NCI-H146 (cell line): Measurements from ENCODE around the gene COL4A2.

Source experiments
- DNase-seq: peaks from one replicate; lab custom pipeline; 2025; lab: John Stamatoyannopoulos, UW

COL4A2 gene

GRCh38 chr13:110322126-110322827 lies 15.2 kb downstream of the COL4A2 start:
- DNase-seq: no peak

- DNase-seq: no peak
These were observed 15.7 kb downstream of the COL4A2 start for GRCh38 chr13:110322828-110323171.

GRCh38 chr13:110323172-110323891 lies 16.2 kb downstream of the COL4A2 start:
- no peak for DNase-seq

- no peak for DNase-seq
These were observed 17.1 kb downstream of the COL4A2 start for GRCh38 chr13:110324026-110324749.

GRCh38 chr13:110326263-110326904 lies 19.3 kb downstream of the COL4A2 start:
- no peak for DNase-seq

GRCh38 chr13:110327051-110327721 lies 20.1 kb downstream of the COL4A2 start:
- DNase-seq: no peak

GRCh38 chr13:110328573-110328972 lies 21.5 kb downstream of the COL4A2 start:
- DNase-seq: no peak

GRCh38 chr13:110329258-110329657 lies 22.2 kb downstream of the COL4A2 start:
- DNase-seq: no peak

- no peak for DNase-seq
These were observed 22.8 kb downstream of the COL4A2 start for GRCh38 chr13:110329798-110330461.

- no peak for DNase-seq
These were observed 23.5 kb downstream of the COL4A2 start for GRCh38 chr13:110330491-110331011.

- no peak for DNase-seq
These were observed 24.3 kb downstream of the COL4A2 start for GRCh38 chr13:110331362-110331761.

- DNase-seq: no peak
These were observed 25.7 kb downstream of the COL4A2 start for GRCh38 chr13:110332750-110333149.

GRCh38 chr13:110333837-110334236 lies 26.8 kb downstream of the COL4A2 start:
- DNase-seq: no peak

GRCh38 chr13:110334256-110334655 lies 27.2 kb downstream of the COL4A2 start:
- DNase-seq: no peak

GRCh38 chr13:110334841-110335490 lies 27.9 kb downstream of the COL4A2 start:
- no peak for DNase-seq

- no peak for DNase-seq
These were observed 29.0 kb downstream of the COL4A2 start for GRCh38 chr13:110336108-110336507.

GRCh38 chr13:110336681-110337080 lies 29.6 kb downstream of the COL4A2 start:
- DNase-seq: no peak

- no peak for DNase-seq
These were observed 30.2 kb downstream of the COL4A2 start for GRCh38 chr13:110337247-110337646.

- no peak for DNase-seq
These were observed 31.5 kb downstream of the COL4A2 start for GRCh38 chr13:110338441-110339101.

- no peak for DNase-seq
These were observed 32.2 kb downstream of the COL4A2 start for GRCh38 chr13:110339263-110339662.
